ENCODE measurements around the gene SELPLG. TPM values are rescaled to one million over a fixed set of nuclear protein-coding genes. Genes with fewer than 3 reads are reported as not detected.

Gene SELPLG
- total and polyA plus RNA-seq, 2 donors (not counting 1 experiment from before 2014, with no cell fraction given), result 6.1 to 8.0 TPM

DNA sequence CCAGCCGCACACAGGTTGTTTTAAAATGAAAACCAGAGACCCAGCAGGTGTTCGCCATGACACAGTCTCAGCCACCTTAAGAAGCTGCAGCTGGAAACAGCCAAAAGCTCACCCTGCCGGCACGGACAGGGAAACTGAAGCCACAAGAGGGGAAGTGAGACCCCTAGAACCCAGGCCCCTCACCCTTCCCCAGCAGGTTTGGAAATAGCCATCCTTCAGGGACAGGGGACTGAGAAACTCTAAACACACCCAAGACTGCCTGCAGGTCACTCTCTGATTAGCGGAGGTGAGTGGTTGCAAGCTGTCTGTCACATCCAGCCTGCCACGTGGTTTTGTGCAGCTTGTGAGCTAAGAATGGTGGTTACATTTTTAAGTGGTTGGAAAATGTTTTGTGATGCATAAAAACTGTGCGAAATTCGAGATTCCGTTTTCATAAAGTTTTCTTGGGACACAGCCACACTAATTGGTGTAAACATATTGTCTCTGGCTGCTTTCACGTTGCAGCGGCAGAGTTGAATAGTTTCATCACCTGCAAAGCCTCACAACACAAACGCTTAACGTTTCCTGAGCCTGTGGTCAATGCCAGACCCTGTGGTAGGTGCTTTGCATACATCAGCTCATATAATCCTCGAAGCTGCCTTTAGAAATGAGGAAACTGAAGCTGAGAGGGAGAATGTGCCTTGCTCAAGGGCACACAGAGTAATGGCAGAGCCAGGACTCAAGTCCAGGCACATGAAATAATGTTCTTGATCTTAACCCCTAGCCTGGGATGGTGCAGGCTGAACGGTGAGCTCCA, 1.7 kb upstream of the SELPLG start:
- Histone ChIP-seq H4K20me1 (ENCODE audit: control insufficient read depth, insufficient read depth, low read length, poor library complexity, severe bottlenecking) (peaks cover 10% of the 10 kb centered on the region), H2AFZ (ENCODE audit: insufficient read depth, low read depth, low read length, poor library complexity, severe bottlenecking) (no peak overlapping the region), H3K4me3 (ENCODE audit: control extremely low read depth in 1 of 5, extremely low read depth in 1 of 5, insufficient read depth in 1 of 5, low read depth in 2 of 5, low read length in 4 of 5) (peak overlapping the region; percentile 62 to 87 (median 78)), H3K4me1 (ENCODE audit: control insufficient read depth in 2 of 2, insufficient read depth in 2 of 2, low read length in 2 of 2) (peaks cover 80 to 88% of the 10 kb centered on the region in 2 donors), H3K4me2 (replicated peaks; ENCODE audit: low read depth, low read length, poor library complexity, severe bottlenecking) (peak overlapping the region; percentile 84), H3K27me3 (replicated peaks in 1 of 4; ENCODE audit: control extremely low read depth in 1 of 4, control insufficient read depth in 3 of 4, insufficient read depth in 4 of 4, low read length in 3 of 4) (no peaks in the 10 kb centered on the region), H3K36me3 (replicated peaks in 1 of 2; ENCODE audit: control extremely low read depth in 1 of 2, control insufficient read depth in 1 of 2, extremely low read depth in 1 of 2, insufficient read depth in 2 of 2, low read length in 1 of 2) (peaks cover 0 to 15% of the 10 kb centered on the region in 2 experiments), H3K27ac (ENCODE audit: low read length in 2 of 2) (peak overlapping the region; percentile 92 to 95), H3K79me2 (ENCODE audit: control insufficient read depth, insufficient read depth, low read length) (peaks cover 45% of the 10 kb centered on the region), H3K9me3 (ENCODE audit: control extremely low read depth in 1 of 3, control insufficient read depth in 2 of 3, insufficient read depth in 1 of 3, low read length in 2 of 3) (peaks cover 0 to 8% (median 4%) of the 10 kb centered on the region in 3 donors), H3K9ac (ENCODE audit: low read length) (peak overlapping the region; percentile 81)
- H3K4me3 Mint-ChIP-seq, result peak overlapping the region; percentile 99
- ATAC-seq (ENCODE audit: low read depth) (peak; percentile 42), DNase-seq (peak; percentile 92)
- no peaks in the 10 kb centered on the region for H3K9me3 Mint-ChIP-seq (ENCODE audit: insufficient read depth)
- 0% methylated on average over 9 of the region's 15 CpGs for WGBS (ENCODE audit: insufficient coverage)
- intact Hi-C loops (cut with micrococcal nuclease), result loop anchor here (1.0 to 10.0 kb wide), 5 partner anchors 29 to 521 kb away; partner anchors contain the start of genes ALKBH2, SSH1 and UNG
- H3K4me1 Mint-ChIP-seq, result peaks cover 90% of the 10 kb centered on the region
- peak overlapping the region; percentile 100 for H3K27ac Mint-ChIP-seq
- CTCF ChIA-PET, result interaction anchor here (0.6 to 17.3 kb wide), 8 partner anchors 13 to 457 kb away, joined by 3 to 431 read pairs (median 36); partner anchors contain the start of genes ISCU and SART3
- no peaks in the 10 kb centered on the region for H3K27me3 Mint-ChIP-seq
- no peak for TF ChIP-seq EZH2 (IDR thresholded peaks at IDR 0.05; ENCODE audit: borderline replicate concordance, insufficient read depth, low read depth, low read length, poor library complexity, severe bottlenecking)
- TF ChIP-seq, protein P1, sequence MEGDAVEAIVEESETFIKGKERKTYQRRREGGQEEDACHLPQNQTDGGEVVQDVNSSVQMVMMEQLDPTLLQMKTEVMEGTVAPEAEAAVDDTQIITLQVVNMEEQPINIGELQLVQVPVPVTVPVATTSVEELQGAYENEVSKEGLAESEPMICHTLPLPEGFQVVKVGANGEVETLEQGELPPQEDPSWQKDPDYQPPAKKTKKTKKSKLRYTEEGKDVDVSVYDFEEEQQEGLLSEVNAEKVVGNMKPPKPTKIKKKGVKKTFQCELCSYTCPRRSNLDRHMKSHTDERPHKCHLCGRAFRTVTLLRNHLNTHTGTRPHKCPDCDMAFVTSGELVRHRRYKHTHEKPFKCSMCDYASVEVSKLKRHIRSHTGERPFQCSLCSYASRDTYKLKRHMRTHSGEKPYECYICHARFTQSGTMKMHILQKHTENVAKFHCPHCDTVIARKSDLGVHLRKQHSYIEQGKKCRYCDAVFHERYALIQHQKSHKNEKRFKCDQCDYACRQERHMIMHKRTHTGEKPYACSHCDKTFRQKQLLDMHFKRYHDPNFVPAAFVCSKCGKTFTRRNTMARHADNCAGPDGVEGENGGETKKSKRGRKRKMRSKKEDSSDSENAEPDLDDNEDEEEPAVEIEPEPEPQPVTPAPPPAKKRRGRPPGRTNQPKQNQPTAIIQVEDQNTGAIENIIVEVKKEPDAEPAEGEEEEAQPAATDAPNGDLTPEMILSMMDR (IDR thresholded peaks at IDR 0.05), result no peak
- POLR2A ChIA-PET, result interaction anchor here (0.5 to 14.8 kb wide), 11 partner anchors 8 to 95 kb away, joined by 3 to 133 read pairs (median 8); partner anchors contain the start of genes ISCU and SART3
